RPMI7951 (cell line): ENCODE results near the gene UNC5A. TPM values are rescaled to one million over a fixed set of nuclear protein-coding genes. Genes with fewer than 3 reads are reported as not detected.

Experiments used
- DNase-seq: peaks from one replicate; pipeline ENCODE4 v3.0.0-alpha.2; 2012; ENCODE audit warnings: low read depth
- total RNA-seq: library from RNA; depleted of rRNA; stranded (reverse); fragments of >200 nt; shearing (Covaris generic); gene quantifications from 2 replicates; pipeline ENCODE4 v1.2.3, GENCODE V29; 2014

The UNC5A gene
- total RNA-seq, 1 experiment from 2014 or later, result not detected

GRCh38 chr5:176800024-176800423, 10.3 kb upstream of the UNC5A start:
- no peak for DNase-seq

- no peak for DNase-seq
Observed at GRCh38 chr5:176802116-176802784, 8.1 kb upstream of the UNC5A start.

GRCh38 chr5:176803068-176803942, 7.1 kb upstream of the UNC5A start:
- no peak for DNase-seq

DNA sequence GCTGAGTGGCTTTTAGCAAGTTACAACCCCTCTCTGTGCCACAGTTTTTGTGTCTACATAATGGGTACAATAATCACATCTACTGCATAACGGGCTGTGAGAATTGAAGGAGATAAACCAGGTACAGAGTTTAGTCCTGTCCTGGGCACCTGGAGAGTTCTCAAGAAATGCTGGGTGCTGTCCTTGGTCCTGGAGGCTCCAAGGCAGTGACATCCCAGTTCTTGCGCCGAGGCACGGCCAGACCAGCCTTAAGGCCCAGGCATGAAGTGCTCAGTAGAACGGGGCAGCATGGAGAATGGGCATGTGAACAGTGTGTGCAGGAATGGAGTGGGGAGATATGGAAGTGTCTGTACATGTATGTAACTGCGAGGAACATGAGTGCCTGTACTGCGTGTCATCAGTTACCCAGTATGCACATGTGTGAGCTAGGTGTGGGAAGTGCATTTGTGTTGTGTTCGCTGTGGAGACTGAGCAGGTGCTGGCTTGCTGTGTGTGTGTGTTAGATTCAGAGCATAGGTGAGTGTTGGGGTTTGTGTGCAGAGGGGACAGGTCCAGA, 6.3 kb upstream of the UNC5A start:
- peak; percentile 20 for DNase-seq

- no peak for DNase-seq
Observed at GRCh38 chr5:176806137-176806536, 4.2 kb upstream of the UNC5A start.

- DNase-seq, result no peak
Observed at GRCh38 chr5:176809544-176810080, 747 bp upstream of the UNC5A start.

DNA sequence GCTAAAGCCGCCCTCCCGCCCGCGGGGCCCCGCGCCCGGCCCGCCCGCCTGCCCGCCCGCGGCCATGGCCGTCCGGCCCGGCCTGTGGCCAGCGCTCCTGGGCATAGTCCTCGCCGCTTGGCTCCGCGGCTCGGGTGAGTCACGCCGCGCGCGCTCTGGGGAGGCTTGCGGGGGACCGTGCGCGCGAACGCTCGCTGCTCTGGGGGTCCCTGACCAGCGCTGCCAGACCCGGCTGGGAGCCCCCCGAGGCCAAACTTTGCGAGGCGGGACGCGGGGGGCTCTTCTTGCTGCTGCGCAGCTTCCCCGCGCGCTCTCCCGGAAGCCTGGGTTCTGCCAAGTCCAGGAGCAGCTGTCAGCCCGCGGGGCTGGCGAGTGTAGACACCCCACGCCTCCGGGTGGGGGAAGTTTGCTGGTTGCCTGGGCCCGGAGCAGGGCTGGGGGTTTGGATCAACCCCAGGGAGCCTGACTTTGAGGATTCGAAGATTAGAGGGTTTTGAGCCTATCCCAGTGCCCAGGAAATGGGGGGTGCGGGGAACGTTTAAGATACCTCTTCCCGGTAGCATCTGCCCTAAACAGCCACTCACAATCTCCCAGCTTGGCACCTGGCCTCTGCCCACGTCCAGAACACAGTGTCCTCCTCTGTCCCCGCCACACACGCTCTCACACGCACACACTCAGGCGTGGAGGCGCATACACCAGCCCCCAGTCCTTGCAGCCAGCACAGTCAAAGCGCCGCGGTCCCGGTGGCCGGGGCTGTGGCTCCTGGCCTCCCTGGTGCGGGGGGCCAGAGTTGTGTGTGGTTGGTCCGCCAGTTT, 535 bp downstream of the UNC5A start:
- DNase-seq, result no peak

DNA sequence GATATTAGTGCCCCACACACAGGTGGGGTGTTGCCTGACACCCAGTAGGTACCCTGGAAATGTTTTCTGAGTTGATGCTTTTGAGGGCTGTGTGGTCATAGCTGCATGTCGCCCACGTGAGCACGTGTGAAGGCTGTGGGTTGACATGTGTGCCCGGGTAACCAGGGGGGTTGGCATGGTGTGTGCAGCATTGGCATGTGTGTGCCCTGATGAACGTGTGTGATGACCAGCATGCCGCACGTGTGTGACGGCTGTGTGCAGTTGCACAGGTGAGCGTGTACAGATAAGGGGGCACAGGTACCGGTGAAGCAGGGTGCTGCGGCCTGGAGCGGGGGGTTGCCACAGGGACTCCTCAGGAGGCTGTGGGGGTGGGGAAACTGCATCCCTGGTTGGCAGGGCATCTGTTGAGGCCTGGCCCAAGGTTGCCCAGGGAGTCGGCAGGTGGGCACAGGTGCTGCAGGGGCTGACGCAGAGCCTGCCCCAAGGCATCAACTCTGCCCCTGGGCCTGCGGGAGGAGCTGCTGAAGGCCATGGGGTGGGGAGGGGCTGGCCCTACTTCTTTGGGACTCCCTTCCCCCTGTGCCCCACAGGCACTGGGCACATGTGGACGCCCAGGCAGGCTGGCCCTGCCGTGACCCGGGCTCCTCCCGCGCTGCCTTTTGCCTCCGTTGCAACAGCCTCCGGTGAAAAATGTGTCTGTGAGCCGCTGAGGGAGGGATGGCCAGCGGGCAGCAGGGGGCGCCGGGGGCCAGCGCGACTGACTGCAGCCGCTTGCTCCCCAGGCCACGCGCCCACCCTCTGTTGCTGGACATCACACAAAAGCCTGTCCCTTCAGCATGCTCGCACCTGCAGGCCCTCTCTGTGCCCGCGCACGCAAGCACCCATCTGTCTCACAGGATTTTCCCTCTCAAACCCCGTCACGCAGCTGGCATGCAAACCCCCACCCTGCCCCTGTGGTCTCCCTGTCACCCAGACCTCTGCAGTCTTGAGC, 2.2 kb downstream of the UNC5A start:
- peak; percentile 17 for DNase-seq

DNA sequence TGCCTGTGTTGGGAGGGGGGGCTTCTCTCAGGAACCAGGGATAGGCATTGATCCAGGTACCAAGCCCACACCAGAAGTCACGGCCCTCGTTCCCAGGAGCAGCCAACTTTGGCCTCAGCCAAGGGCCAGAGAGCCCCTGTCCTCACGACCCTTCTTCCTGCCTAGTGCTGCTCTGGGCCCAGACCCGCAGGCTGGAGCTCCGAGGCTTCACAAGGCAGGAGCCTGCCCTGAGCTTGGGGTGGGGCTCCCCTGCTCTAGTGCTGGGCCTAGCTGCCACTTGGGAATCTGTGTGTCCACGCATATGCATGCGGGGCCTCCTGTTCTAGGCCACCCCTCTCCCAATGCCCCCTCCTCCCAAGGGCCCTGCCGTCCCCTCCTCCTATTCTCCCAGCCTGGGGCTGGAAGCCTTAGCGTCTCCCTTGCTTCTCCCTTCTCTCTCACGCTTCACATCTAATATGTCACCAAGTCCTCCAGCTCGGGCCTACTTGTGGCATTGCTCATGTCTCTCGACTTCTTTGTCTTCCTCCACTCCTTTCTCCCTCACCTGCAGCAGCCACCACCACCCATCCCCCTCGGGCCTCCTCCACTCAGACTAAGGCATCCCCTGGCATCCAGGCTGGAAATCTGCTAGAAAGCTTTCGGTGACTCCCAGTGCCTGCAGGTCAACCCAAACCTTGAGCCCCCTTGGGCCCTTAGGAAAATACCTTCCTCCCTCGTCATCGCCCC, 3.4 kb downstream of the UNC5A start:
- no peak for DNase-seq

DNA sequence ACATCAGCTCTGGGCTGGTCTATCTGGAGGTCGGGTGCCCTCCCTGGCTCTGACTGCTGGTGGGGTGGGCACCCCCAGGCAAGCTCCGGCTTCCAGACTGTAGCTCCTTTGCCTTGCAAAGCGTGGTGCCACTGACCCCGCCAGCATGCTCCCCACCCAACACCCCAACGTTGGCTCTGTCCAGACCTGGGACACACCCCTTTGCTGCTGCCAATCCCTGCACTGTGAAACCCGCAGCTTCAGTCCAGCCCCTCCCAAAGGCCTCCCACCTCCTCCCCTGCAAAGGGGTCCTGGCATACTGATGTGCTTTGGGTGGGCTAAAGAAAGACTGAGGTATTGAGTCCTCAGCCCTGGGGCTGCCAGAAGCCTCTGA, 3.9 kb downstream of the UNC5A start:
- no peak for DNase-seq

- DNase-seq, result no peak
Observed at GRCh38 chr5:176814836-176815438, 4.6 kb downstream of the UNC5A start.

- DNase-seq, result no peak
Observed at GRCh38 chr5:176816043-176816745, 5.8 kb downstream of the UNC5A start.

GRCh38 chr5:176816791-176817347, 6.5 kb downstream of the UNC5A start:
- DNase-seq, result no peak

GRCh38 chr5:176817369-176817840, 7.0 kb downstream of the UNC5A start:
- no peak for DNase-seq

DNA sequence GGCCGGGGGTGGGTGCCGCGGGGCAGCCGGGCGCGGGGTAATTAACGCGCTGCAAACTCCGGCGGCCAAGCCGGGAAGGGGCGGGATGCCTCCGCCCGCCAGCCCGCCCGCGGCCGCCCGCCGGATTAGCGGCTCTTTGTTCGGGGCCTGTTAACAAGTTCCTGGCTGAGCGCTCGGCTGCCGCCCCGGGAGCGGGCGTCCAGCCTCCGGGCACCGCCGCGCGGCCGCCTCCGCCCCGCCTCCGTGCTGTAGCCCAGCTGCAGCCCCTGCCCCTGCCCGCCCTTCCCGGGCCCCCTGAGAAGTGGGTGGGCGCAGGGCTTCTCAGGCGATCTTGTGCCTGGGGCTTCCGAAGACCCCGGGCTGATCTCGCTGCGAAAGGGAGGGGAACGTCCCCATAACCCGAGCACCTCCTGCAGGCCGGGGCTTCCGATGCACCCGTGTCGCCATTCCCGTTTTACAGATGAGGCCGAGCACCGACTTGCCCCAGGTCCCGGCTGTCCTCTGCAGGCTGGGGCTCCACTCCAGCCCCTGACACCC, 7.5 kb downstream of the UNC5A start:
- DNase-seq, result no peak

DNA sequence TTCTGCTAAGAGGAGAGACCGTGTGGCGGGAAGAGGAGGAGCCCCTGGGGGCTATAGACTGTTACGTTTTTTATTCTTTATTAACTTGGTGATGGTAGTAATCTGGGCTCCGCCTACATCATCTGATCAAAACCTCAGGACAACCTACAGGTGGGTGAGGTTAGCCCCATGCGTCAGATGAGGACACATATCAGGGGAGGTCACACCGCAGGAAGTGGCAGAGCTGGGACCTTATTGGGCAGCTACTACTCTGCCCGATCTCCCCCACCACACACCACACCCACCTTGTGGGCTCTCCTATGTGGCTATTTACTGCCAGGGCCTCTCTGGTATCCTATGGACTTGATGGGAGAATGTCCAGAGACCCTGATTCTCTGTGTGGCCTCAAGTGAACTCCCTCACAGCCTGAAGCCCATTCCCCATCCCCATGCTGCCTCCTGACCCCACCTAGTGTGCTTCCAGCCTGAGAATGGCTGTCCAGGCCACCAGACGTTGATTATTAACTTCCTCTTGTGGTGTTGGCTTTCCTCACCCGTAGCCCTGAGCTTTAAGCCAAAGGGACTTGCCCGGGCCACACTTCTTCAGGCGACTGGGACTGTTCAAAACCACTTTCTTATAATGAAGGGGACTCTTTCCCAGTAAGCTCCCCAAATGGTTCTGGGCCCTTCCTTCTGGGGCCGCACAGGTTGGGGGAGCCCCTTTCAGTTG, 8.2 kb downstream of the UNC5A start:
- DNase-seq, result no peak

DNA sequence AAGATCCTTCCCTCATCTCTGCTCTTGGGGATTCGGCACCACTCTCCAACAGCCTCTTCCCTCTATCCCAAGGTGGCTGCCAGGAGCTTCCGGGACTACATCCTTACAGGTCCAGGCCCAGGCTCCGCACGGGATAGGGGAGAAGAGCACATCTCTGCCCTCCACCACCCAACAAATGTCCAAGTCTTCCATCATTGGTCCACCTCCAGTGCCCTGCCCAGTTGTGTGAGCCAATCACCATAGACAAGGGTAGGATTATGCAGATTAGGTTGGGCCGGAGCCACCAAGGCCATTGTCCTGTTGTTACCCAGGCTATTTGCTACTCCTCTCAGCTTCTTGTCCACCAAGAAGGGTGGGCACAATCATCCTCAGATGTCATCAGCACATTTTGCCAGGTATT, 9.1 kb downstream of the UNC5A start:
- DNase-seq, result no peak
